Endodermal cell (in vitro differentiated cells): ENCODE data around the gene TBC1D4. TPM values are rescaled to one million over a fixed set of nuclear protein-coding genes. Genes with fewer than 3 reads are reported as not detected.

Experiments
- DNase-seq: peaks from one replicate; pipeline ENCODE4 v3.0.0-alpha.2; 2017
- H3K27ac ChIP-seq: 2 replicates; pipeline ENCODE4 v1.5.1; 2013; ENCODE audit warnings: mild to moderate bottlenecking, low read depth, low read length, moderate library complexity
- H3K27me3 ChIP-seq: 2 replicates; pipeline ENCODE4 v1.6.1; 2013; ENCODE audit warnings: mild to moderate bottlenecking, low read length, moderate library complexity; ENCODE audit not compliant: insufficient read depth, control insufficient read depth, poor library complexity, severe bottlenecking
- H3K36me3 ChIP-seq: 2 replicates; pipeline ENCODE4 v1.7.0; 2013; ENCODE audit warnings: mild to moderate bottlenecking, low read length, moderate library complexity; ENCODE audit not compliant: control insufficient read depth, insufficient read depth
- H3K4me1 ChIP-seq: one replicate; pipeline ENCODE4 v1.7.0; 2013; ENCODE audit warnings: low read length; ENCODE audit not compliant: control insufficient read depth, insufficient read depth
- H3K4me3 ChIP-seq: 2 replicates; pipeline ENCODE4 v1.5.1; 2013; ENCODE audit warnings: mild to moderate bottlenecking, low read length, moderate library complexity
- H3K9ac ChIP-seq: 2 replicates; pipeline ENCODE4 v1.6.1; 2013; ENCODE audit warnings: mild to moderate bottlenecking, low read length, moderate library complexity; ENCODE audit not compliant: poor library complexity, severe bottlenecking; ENCODE audit errors: extremely low read depth
- H3K9me3 ChIP-seq: 2 replicates; pipeline ENCODE4 v1.6.1; 2013; ENCODE audit warnings: mild to moderate bottlenecking, low read length, moderate library complexity; ENCODE audit not compliant: control insufficient read depth
- H3K27ac Mint-ChIP-seq: 2 replicates; pipeline ENCODE4 v1.8.0; 2020; ENCODE audit warnings: mixed read lengths
- H3K27me3 Mint-ChIP-seq: 2 replicates; pipeline ENCODE4 v1.8.0; 2021; ENCODE audit warnings: mild to moderate bottlenecking, mixed read lengths; ENCODE audit not compliant: insufficient read depth
- H3K36me3 Mint-ChIP-seq: 2 replicates; pipeline ENCODE4 v1.8.0; 2020; ENCODE audit warnings: low read depth, mixed read lengths
- H3K4me1 Mint-ChIP-seq: 2 replicates; pipeline ENCODE4 v1.8.0; 2020; ENCODE audit warnings: mixed read lengths
- H3K4me3 Mint-ChIP-seq: 2 replicates; pipeline ENCODE4 v1.8.0; 2020; ENCODE audit warnings: mild to moderate bottlenecking, moderate library complexity, mixed read lengths
- H3K9me3 Mint-ChIP-seq: 2 replicates; pipeline ENCODE4 v1.8.0; 2020; ENCODE audit warnings: mild to moderate bottlenecking, mixed read lengths
- WGBS, 2 experiments: methylation state at CpG; one replicate each; pipeline versions ENCODE4 v1.1.5 to v1.1.7; 2013; ENCODE audit warnings: missing lambda C conversion rate in 2 of 2, mixed read lengths in 1 of 2; ENCODE audit not compliant: insufficient coverage in 1 of 2, insufficient read length in 1 of 2; 5-methylcytosine and 5-hydroxymethylcytosine counted together
- total RNA-seq, 2 donors: library from RNA; stranded (reverse); fragmentation: NEBNext Ultra II Directional in 1 of 2; extraction: Animal tissue kit (Norgen Biotek cat#: 25700) in 1 of 2; gene quantifications; 2 replicates in 1 of 2; 3 replicates in 1 of 2; pipeline ENCODE4 v1.2.1, GENCODE V29; 2021
- TF ChIP-seq, protein P1 (sequence below): fragments of 200-600 bp; sonication (generic); conservative IDR thresholded peaks from 2 replicates; pipeline ENCODE4 v1.5.0; 2021; ENCODE audit warnings: antibody characterized with exemption, mild to moderate bottlenecking

Gene TBC1D4
- total RNA-seq, 2 donors from 2014 or later = 3.2 to 4.7 TPM

DNA sequence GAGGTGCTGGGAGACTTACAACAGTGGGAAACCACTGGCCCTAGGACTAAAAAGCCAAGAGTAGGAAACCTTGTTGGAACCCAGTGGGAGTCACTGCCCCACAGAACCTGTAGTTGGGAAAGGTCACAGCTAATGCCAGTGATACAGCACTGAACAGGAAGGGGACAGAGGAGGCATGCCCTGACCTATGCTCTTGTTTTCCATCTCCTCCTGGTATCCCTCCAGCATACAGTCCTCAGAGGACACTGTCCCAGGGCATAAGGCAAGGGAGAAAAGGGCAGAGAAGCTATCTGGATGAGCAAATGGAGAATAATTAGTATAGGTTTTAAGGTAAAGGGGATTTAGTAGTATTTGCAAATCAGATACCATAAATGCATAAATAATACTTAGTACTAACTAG is 11.2 kb upstream of the TBC1D4 start:
- H3K4me3 Mint-ChIP-seq = no peak overlapping the region
- H3K9me3 ChIP-seq = no peaks in the 10 kb centered on the region
- H3K27ac ChIP-seq = no peak overlapping the region
- H3K9ac ChIP-seq = no peak overlapping the region
- peaks cover 1% of the 10 kb centered on the region for H3K27me3 Mint-ChIP-seq
- no peaks in the 10 kb centered on the region for H3K27me3 ChIP-seq
- H3K4me1 ChIP-seq = no peaks in the 10 kb centered on the region
- TF ChIP-seq, protein P1, sequence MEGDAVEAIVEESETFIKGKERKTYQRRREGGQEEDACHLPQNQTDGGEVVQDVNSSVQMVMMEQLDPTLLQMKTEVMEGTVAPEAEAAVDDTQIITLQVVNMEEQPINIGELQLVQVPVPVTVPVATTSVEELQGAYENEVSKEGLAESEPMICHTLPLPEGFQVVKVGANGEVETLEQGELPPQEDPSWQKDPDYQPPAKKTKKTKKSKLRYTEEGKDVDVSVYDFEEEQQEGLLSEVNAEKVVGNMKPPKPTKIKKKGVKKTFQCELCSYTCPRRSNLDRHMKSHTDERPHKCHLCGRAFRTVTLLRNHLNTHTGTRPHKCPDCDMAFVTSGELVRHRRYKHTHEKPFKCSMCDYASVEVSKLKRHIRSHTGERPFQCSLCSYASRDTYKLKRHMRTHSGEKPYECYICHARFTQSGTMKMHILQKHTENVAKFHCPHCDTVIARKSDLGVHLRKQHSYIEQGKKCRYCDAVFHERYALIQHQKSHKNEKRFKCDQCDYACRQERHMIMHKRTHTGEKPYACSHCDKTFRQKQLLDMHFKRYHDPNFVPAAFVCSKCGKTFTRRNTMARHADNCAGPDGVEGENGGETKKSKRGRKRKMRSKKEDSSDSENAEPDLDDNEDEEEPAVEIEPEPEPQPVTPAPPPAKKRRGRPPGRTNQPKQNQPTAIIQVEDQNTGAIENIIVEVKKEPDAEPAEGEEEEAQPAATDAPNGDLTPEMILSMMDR = no peak
- no peak overlapping the region for H3K27ac Mint-ChIP-seq
- H3K9me3 Mint-ChIP-seq = no peaks in the 10 kb centered on the region
- no peaks in the 10 kb centered on the region for H3K36me3 Mint-ChIP-seq
- H3K4me3 ChIP-seq = no peak overlapping the region
- H3K36me3 ChIP-seq = no peaks in the 10 kb centered on the region
- no peaks in the 10 kb centered on the region for H3K4me1 Mint-ChIP-seq
- no peak for DNase-seq

DNA sequence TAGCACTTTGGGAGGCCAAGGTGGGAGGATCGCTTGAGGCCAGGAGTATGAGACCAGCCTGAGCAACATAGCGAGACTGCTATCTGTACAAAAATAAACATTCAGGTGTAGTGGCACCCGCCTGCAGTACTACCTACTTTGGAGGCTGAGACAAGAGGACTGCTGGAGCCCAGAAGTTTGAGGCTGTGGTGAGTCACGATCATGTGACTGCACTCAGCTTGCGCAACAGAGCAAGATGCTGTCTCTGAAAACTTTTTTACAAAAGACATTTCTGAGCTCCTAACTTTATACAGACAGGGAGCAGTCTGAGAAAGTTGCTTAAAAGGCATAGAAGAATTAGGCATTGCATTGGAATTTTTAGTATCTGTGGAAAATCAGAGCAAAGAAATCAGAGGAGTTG is 10.4 kb upstream of the TBC1D4 start:
- no peak overlapping the region for H3K4me3 ChIP-seq
- no peaks in the 10 kb centered on the region for H3K4me1 Mint-ChIP-seq
- H3K36me3 ChIP-seq = no peaks in the 10 kb centered on the region
- WGBS, 2 experiments = 86 to 94% methylated on average over 3 to 5 of the region's 5 CpGs
- H3K9me3 Mint-ChIP-seq = no peaks in the 10 kb centered on the region
- H3K27ac ChIP-seq = no peak overlapping the region
- TF ChIP-seq, protein P1 = no peak
- H3K4me3 Mint-ChIP-seq = no peak overlapping the region
- no peaks in the 10 kb centered on the region for H3K36me3 Mint-ChIP-seq
- no peak overlapping the region for H3K9ac ChIP-seq
- no peaks in the 10 kb centered on the region for H3K4me1 ChIP-seq
- no peaks in the 10 kb centered on the region for H3K9me3 ChIP-seq
- no peaks in the 10 kb centered on the region for H3K27me3 ChIP-seq
- peaks cover 1% of the 10 kb centered on the region for H3K27me3 Mint-ChIP-seq
- DNase-seq = no peak
- H3K27ac Mint-ChIP-seq = no peak overlapping the region

DNA sequence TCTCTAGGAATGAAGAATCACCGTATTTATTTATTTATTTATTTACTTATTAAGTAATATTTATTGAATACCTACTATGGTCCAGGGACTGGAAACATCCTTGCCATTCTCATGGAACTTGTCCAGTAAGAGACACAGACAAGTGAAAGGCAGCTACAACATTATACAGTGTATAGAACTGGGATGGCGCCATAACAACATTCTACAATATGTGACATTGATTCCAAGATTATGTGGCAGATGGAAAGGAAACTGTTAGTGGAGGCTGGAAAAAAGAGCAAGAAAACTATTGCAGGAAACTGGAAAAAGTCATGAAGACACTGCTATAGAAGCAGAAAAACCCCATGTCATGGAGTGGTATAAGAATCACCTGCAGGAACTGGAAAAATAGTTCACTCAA is 9.4 kb upstream of the TBC1D4 start:
- no peaks in the 10 kb centered on the region for H3K36me3 ChIP-seq
- 83 to 100% methylated on average over 1 of the region's 2 CpGs for WGBS, 2 experiments
- no peaks in the 10 kb centered on the region for H3K36me3 Mint-ChIP-seq
- H3K27ac ChIP-seq = no peak overlapping the region
- H3K9me3 ChIP-seq = no peaks in the 10 kb centered on the region
- TF ChIP-seq, protein P1 = no peak
- peaks cover 1% of the 10 kb centered on the region for H3K27me3 Mint-ChIP-seq
- H3K4me1 ChIP-seq = no peaks in the 10 kb centered on the region
- H3K27ac Mint-ChIP-seq = no peak overlapping the region
- no peak overlapping the region for H3K4me3 ChIP-seq
- H3K4me1 Mint-ChIP-seq = no peaks in the 10 kb centered on the region
- H3K9ac ChIP-seq = no peak overlapping the region
- no peaks in the 10 kb centered on the region for H3K9me3 Mint-ChIP-seq
- no peak for DNase-seq
- H3K27me3 ChIP-seq = no peaks in the 10 kb centered on the region
- H3K4me3 Mint-ChIP-seq = no peak overlapping the region
